DND-41 (cell line): ENCODE data around the gene SCART1.
"Not testable (repeated sequence)": the region's sequence is repeated elsewhere in the genome, so short reads cannot be mapped to it uniquely, and the experiment has no call there.

Experiments used
- CTCF ChIP-seq: IDR thresholded peaks from 2 replicates; pipeline ENCODE4 v1.5.1; 2012; ENCODE audit warnings: borderline replicate concordance, low read length, moderate library complexity, mild to moderate bottlenecking; ENCODE audit not compliant: poor library complexity, severe bottlenecking; ENCODE audit errors: extremely low read depth
- EZH2 ChIP-seq: IDR thresholded peaks from 3 replicates; pipeline ENCODE4 v1.6.1; 2012; ENCODE audit warnings: borderline replicate concordance, low read depth, mild to moderate bottlenecking, moderate library complexity, low read length, inconsistent platforms; ENCODE audit not compliant: severe bottlenecking

DNA sequence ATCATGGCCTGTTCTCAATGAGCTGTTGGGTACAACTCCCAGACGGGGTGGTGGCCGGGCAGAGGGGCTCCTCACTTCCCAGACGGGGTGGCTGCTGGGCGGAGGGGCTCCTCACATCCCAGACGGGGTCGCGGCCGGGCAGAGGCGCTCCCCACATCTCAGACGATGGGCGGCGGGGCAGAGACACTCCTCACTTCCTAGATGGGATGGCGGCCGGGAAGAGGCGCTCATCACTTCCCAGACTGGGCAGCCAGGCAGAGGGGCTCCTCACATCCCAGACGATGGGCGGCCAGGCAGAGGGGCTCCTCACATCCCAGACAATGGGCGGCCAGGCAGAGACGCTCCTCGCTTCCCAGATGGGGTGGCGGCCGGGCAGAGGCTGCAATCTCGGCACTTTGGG, 39.3 kb upstream of the SCART1 start:
- not testable (repeated sequence) for TF ChIP-seq CTCF, EZH2
